Erythroblast (primary cell): ENCODE data around the gene SESN1.

Experiments
- GATA1 ChIP-seq: IDR thresholded peaks from 2 replicates; pipeline ENCODE4 v1.6.1; 2011; ENCODE audit warnings: low read depth, mild to moderate bottlenecking, control low read depth, low read length, moderate library complexity
- POLR2A ChIP-seq: IDR thresholded peaks from 2 replicates; pipeline ENCODE4 v1.6.1; 2011; ENCODE audit warnings: mild to moderate bottlenecking, low read length

- TF ChIP-seq POLR2A (no peak), GATA1 (no peak)
Observed at GRCh38 chr6:109033655-109034054, 61.0 kb downstream of the SESN1 start.
